Peyer's patch (tissue), 4 donors: ENCODE results near the gene MFSD1.

Experiments
- POLR2A ChIP-seq, 2 donors: fragments of 450-650 bp; IDR thresholded peaks; one replicate each; pipeline ENCODE4 v1.5.1; 2017; ENCODE audit warnings: antibody characterized with exemption in 2 of 2, mild to moderate bottlenecking in 2 of 2, moderate library complexity in 2 of 2
- TF ChIP-seq, protein P1 (sequence below), 6 experiments: fragments of 450-650 bp in 4 of 6; fragments of 200-600 bp in 2 of 6; sonication (generic) in 1 of 6; IDR thresholded peaks; one replicate each; pipeline ENCODE4 v1.5.1; 2017 to 2019; ENCODE audit warnings: antibody characterized with exemption in 6 of 6, mild to moderate bottlenecking in 3 of 6, moderate library complexity in 1 of 6

DNA sequence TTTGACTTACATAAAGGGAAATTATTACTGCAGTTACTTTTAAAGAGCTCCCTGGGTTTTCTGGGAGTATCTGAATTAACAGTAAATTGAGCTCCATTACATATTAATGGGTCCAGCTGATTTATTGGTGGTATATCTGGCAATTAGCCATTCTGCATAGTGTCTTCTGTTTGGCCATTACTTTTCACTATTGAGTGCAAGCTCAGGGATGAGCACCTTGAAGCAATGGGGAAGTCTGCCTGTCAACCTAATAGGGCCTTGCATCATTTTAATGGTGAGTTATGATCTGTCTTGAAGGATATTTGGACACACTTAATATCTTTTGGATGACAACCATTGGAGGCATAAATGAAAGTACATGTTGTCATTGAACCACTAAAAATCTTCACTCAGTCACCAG lies 73.8 kb downstream of the MFSD1 start:
- TF ChIP-seq, protein P1, sequence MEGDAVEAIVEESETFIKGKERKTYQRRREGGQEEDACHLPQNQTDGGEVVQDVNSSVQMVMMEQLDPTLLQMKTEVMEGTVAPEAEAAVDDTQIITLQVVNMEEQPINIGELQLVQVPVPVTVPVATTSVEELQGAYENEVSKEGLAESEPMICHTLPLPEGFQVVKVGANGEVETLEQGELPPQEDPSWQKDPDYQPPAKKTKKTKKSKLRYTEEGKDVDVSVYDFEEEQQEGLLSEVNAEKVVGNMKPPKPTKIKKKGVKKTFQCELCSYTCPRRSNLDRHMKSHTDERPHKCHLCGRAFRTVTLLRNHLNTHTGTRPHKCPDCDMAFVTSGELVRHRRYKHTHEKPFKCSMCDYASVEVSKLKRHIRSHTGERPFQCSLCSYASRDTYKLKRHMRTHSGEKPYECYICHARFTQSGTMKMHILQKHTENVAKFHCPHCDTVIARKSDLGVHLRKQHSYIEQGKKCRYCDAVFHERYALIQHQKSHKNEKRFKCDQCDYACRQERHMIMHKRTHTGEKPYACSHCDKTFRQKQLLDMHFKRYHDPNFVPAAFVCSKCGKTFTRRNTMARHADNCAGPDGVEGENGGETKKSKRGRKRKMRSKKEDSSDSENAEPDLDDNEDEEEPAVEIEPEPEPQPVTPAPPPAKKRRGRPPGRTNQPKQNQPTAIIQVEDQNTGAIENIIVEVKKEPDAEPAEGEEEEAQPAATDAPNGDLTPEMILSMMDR (IDR thresholded peaks at IDR 0.05) = no peak
- no peak for TF ChIP-seq POLR2A (IDR thresholded peaks at IDR 0.05)
